Effector CD8-positive, alpha-beta T cell (primary cell): ENCODE data around the gene MKI67.

Experiments used
- DNase-seq: peaks from one replicate; lab custom pipeline; 2025; lab: John Stamatoyannopoulos, UW

Gene MKI67

GRCh38 chr10:128051548-128051947, 74.7 kb downstream of the MKI67 start:
- no peak for DNase-seq

DNA sequence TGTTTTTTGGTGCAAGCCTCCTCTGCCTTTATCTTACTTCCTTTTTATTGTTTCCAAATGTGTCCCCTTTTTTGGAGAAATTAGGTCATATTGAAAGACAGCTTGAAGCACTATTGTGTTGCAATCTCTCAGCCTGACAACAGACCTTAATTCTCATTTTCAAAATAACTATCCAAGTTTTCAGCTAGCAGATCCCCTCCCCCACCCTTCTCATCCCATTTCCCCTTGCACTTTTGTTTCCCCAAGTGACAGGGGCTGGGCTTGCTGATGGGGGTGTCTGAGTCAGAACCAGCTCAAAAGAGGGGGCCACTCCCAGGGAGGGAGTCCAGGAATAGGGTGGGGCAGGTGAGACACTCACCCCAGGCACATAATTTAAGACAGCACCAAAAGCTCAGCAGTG, 75.3 kb downstream of the MKI67 start:
- DNase-seq = no peak

- no peak for DNase-seq
Measured at GRCh38 chr10:128050121-128050516, 76.1 kb downstream of the MKI67 start.

- no peak for DNase-seq
Measured at GRCh38 chr10:128049226-128050120, 76.8 kb downstream of the MKI67 start.

DNA sequence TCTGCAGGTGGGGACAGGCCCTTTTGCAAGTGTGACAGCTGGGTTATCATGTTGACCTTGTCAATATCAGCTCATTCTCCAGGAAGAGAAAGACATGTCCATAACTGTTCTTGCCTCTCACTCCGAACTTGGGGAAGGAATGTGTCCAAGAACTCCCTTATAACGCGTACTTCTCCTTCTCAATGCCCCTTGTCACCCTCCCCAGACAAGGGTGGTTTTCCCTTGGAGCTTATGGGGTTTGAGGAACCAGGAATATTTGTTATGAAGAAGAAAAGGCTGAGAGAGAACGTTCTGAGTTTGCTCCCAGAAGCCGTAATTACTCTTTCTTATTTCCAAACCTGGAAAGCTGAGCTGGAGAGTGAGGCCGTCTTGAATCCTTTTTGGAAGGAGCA, 77.4 kb downstream of the MKI67 start:
- DNase-seq = no peak

DNA sequence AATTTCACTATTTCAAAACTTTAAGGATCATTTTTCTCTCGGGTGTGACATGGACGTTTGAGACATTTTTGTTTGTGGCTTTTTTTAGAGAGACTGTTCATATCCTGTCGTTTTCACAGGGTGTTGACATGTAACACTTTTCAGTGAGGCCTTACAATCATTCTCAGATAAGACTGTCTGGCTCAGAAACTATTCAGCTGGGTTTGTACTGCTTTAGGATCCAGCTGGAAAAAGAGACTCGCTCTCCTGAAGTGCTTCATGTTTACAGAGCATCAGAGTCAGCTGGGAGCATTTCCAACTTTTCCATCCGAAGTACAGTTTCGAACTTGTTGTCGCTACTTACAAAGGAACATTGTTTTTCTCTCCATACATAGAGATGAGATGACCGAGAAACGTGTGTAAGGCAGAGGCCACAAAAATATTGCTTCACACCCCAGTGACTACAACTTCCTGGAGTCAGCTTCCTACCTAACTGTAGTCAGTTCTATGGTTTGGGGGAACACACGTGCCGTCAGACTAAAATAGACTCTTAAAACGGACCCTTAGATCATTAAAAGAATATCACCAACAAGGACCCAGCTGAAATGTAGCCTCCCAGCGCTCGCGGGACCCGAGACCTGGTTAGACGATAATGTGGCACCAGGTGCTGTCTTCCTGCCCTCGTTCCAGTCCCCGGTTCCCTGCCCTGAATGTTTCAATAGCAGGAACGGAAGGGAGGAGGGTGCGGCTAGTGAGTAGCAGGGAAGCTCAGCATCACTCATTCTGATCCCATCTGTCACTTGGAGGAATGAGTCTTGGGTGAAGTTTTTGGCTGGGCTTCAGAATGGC, 78.0 kb downstream of the MKI67 start:
- no peak for DNase-seq

GRCh38 chr10:128047351-128047750, 78.9 kb downstream of the MKI67 start:
- peak; percentile 71 for DNase-seq

GRCh38 chr10:128046953-128047290, 79.3 kb downstream of the MKI67 start:
- DNase-seq = no peak
